Endothelial cell of umbilical vein (primary cell): ENCODE measurements around the gene SHISA3.
"Not testable (repeated sequence)": the region's sequence is repeated elsewhere in the genome, so short reads cannot be mapped to it uniquely, and the experiment has no call there.

Experiments
- POLR2A ChIP-seq: IDR thresholded peaks from 2 replicates; pipeline ENCODE4 v1.6.1; 2012; ENCODE audit warnings: low read depth, mild to moderate bottlenecking, control low read depth, low read length
- TF ChIP-seq, protein P1 (sequence below), 2 donors: IDR thresholded peaks; 1 replicate in 1 of 2; 2 replicates in 1 of 2; pipeline ENCODE4 v1.5.1; 2011; ENCODE audit warnings: low read length in 2 of 2, mild to moderate bottlenecking in 2 of 2, moderate library complexity in 2 of 2, control low read depth in 1 of 2, inconsistent platforms in 1 of 2, low read depth in 1 of 2; ENCODE audit not compliant: insufficient read depth in 1 of 2; ENCODE audit errors: extremely low read depth in 1 of 2

DNA sequence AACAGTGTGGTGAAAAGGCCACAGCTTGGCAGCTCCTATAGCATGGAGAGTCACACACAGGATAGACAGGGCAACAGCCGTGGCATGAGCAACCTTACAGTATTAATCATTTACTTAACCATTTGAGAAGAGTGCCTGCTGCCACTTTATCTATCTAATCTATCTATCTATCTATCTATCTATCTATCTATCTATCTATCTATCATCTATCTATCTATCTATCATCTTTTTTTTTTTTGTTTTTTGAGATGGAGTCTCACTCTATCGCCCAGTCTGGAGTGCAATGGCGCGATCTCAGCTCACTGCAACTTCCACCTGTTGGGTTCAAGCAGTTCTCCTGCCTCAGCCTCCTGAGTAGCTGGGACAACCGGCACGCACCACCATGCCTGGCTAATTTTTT lies 25.0 kb upstream of the SHISA3 start:
- TF ChIP-seq, protein P1, sequence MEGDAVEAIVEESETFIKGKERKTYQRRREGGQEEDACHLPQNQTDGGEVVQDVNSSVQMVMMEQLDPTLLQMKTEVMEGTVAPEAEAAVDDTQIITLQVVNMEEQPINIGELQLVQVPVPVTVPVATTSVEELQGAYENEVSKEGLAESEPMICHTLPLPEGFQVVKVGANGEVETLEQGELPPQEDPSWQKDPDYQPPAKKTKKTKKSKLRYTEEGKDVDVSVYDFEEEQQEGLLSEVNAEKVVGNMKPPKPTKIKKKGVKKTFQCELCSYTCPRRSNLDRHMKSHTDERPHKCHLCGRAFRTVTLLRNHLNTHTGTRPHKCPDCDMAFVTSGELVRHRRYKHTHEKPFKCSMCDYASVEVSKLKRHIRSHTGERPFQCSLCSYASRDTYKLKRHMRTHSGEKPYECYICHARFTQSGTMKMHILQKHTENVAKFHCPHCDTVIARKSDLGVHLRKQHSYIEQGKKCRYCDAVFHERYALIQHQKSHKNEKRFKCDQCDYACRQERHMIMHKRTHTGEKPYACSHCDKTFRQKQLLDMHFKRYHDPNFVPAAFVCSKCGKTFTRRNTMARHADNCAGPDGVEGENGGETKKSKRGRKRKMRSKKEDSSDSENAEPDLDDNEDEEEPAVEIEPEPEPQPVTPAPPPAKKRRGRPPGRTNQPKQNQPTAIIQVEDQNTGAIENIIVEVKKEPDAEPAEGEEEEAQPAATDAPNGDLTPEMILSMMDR (IDR thresholded peaks at IDR 0.05; ENCODE audit: extremely low read depth in 1 of 2, insufficient read depth in 1 of 2, low read depth in 1 of 2, low read length in 2 of 2): not testable (repeated sequence)
- not testable (repeated sequence) for TF ChIP-seq POLR2A
